Natural killer cell (primary cell): ENCODE measurements around the gene SIGLEC14. TPM values are rescaled to one million over a fixed set of nuclear protein-coding genes. Genes with fewer than 3 reads are reported as not detected.
"Not testable (repeated sequence)": the region's sequence is repeated elsewhere in the genome, so short reads cannot be mapped to it uniquely, and the experiment has no call there.

Experiments used
- ATAC-seq, 3 donors: fragments of 150-1000 bp in 2 of 3; fragments of 200-7000 bp in 1 of 3; cut with Tn5 transposase; 1 replicate in 1 of 3; 2 replicates in 2 of 3; pipeline ENCODE4 v1.10.0; 2021; ENCODE audit warnings: mild to moderate bottlenecking in 2 of 3, moderate library complexity in 2 of 3
- DNase-seq, 2 donors: peaks; one replicate each; pipeline versions ENCODE4 v3.0.0 to v3.0.0-alpha.2; 2013 to 2021; ENCODE audit warnings: mixed read lengths in 1 of 2
- H3K27ac ChIP-seq: one replicate; pipeline ENCODE4 v1.5.1; 2013; ENCODE audit warnings: mild to moderate bottlenecking, low read length
- H3K27me3 ChIP-seq: one replicate; pipeline ENCODE4 v1.6.1; 2013; ENCODE audit warnings: low read length; ENCODE audit not compliant: control insufficient read depth, insufficient read depth
- H3K36me3 ChIP-seq: one replicate; pipeline ENCODE4 v1.6.1; 2013; ENCODE audit warnings: low read length; ENCODE audit not compliant: control insufficient read depth, insufficient read depth
- H3K4me1 ChIP-seq: one replicate; pipeline ENCODE4 v1.6.1; 2013; ENCODE audit warnings: low read length; ENCODE audit not compliant: control insufficient read depth, insufficient read depth
- H3K4me3 ChIP-seq: one replicate; pipeline ENCODE4 v1.5.1; 2013; ENCODE audit warnings: low read length
- H3K9me3 ChIP-seq: one replicate; pipeline ENCODE4 v1.6.1; 2013; ENCODE audit warnings: low read length; ENCODE audit not compliant: control insufficient read depth, insufficient read depth
- H3K27ac Mint-ChIP-seq, 2 donors: one replicate each; pipeline ENCODE4 v1.8.0; 2022; ENCODE audit warnings: mild to moderate bottlenecking in 2 of 2, mixed read lengths in 2 of 2, moderate library complexity in 1 of 2
- H3K27me3 Mint-ChIP-seq, 2 donors: one replicate each; pipeline ENCODE4 v1.8.0; 2022; ENCODE audit warnings: low read depth in 2 of 2, mixed read lengths in 2 of 2
- H3K36me3 Mint-ChIP-seq: one replicate; pipeline ENCODE4 v1.8.0; 2022; ENCODE audit warnings: mixed read lengths
- H3K4me1 Mint-ChIP-seq, 2 donors: one replicate each; pipeline ENCODE4 v1.8.0; 2022; ENCODE audit warnings: mixed read lengths in 2 of 2
- H3K4me3 Mint-ChIP-seq: one replicate; pipeline ENCODE4 v1.8.0; 2022; ENCODE audit warnings: mild to moderate bottlenecking, moderate library complexity, mixed read lengths
- H3K9me3 Mint-ChIP-seq, 2 donors: one replicate each; pipeline ENCODE4 v1.8.0; 2022; ENCODE audit warnings: mixed read lengths in 2 of 2
- WGBS: methylation state at CpG from one replicate; pipeline ENCODE4 v1.1.7; 2013; ENCODE audit warnings: missing lambda C conversion rate; ENCODE audit not compliant: insufficient coverage; 5-methylcytosine and 5-hydroxymethylcytosine counted together
- intact Hi-C: fragments of 100-400 bp; cut with micrococcal nuclease; formaldehyde crosslinking; loops from one replicate; pipeline ENCODE4 v1.14.2; 2022
- total RNA-seq, 4 donors: library from RNA; stranded (reverse); fragments of 120-200 nt in 1 of 4; gene quantifications; one replicate each; pipeline versions ENCODE4 v1.2.3 to v1.2.4, GENCODE V29; 2013 to 2022
- TF ChIP-seq, protein P1 (sequence below): fragments of 200-600 bp; IDR thresholded peaks from one replicate; pipeline ENCODE4 v1.8.0; 2022; ENCODE audit warnings: antibody characterized with exemption

The SIGLEC14 gene, protein sequence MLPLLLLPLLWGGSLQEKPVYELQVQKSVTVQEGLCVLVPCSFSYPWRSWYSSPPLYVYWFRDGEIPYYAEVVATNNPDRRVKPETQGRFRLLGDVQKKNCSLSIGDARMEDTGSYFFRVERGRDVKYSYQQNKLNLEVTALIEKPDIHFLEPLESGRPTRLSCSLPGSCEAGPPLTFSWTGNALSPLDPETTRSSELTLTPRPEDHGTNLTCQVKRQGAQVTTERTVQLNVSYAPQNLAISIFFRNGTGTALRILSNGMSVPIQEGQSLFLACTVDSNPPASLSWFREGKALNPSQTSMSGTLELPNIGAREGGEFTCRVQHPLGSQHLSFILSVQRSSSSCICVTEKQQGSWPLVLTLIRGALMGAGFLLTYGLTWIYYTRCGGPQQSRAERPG
- 1 to 10 TPM; 2.7 to 4.9 (median 2.9) TPM for total RNA-seq
- total RNA-seq (2013), result 8.2 TPM

DNA sequence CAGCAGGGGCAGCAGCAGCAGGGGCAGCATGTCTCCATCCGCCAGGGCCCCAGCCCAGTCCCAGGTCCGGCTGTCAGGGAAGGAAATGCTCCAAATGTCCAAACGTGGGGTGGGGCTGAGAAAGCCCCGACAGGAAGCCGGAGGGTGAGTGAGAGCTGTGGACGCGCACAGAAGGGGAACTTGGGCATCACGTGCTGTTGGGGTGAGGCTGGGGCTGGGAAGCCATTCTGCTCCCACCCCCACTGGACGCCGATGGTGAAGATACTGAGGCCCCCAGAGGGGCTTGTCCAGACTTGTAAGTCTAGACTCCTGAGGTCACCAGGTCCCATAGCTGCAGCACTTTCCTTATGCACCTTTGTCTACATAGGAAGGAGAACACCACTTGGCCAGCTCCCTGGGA lies at the start of gene SIGLEC14:
Gene SIGLEC14 (minus strand): TSS at position 96 of the 400 bp plus-strand sequence. CDS start 66 bp downstream, at position 30.
- peak within 1 kb of the TSS; percentile 17 for H3K4me3 ChIP-seq
- H3K4me1 ChIP-seq, result peaks cover 23% of the 10 kb centered on the region
- H3K27ac ChIP-seq, result peak within 1 kb of the TSS; percentile 20
- not testable (repeated sequence) for H3K27ac Mint-ChIP-seq, DNase-seq, H3K27me3 ChIP-seq, H3K36me3 Mint-ChIP-seq, H3K36me3 ChIP-seq, H3K4me1 Mint-ChIP-seq, H3K4me3 Mint-ChIP-seq, H3K9me3 Mint-ChIP-seq, H3K9me3 ChIP-seq
- peaks cover 18 to 39% of the 10 kb centered on the region in 2 donors for H3K27me3 Mint-ChIP-seq
- 0% methylated on average over 6 of the region's 10 CpGs for whole genome bisulfite sequencing
- peak in 1 of 3 donors; percentile 37 for ATAC-seq
- intact Hi-C loops, result loop anchor here (2.0 kb wide), 1 partner anchor 18 kb away; no protein-coding TSS in a partner anchor

DNA sequence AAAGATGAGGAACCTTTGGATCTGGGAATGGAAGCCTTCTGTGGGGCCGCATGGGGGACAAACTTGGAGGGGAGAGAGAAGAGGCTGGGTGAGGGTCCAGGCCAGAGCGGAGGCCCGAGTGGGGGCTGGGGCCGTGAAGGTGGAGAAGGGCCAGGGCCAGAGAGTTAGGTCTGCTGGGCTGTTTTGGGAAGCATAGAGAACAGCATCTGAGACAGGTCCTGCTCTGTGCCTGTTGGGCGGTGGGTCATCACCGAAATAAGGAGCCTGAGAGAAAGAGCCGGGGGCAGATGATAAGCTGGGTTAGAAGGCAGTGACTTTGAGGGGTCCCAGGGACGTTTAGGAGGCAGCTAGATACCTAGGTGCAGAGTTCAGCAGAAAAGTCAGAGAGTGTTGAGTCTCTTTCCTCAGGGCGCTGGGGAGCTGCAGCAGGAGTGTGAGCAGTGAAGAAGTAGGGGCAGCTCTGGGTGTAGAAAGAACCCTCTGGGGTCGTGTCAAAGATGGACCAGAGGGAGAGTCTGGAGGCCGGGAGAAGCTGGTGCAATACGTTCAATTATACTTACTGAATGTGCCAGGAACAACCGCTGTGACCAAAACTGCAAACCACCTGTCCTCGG lies 49.2 kb upstream of the SIGLEC14 start:
- Mint-ChIP-seq H3K27ac (no peak overlapping the region), H3K27me3 (peaks cover 11 to 39% of the 10 kb centered on the region in 2 donors), H3K4me3 (no peak overlapping the region), H3K36me3 (no peaks in the 10 kb centered on the region), H3K4me1 (peaks cover 0 to 5% of the 10 kb centered on the region in 2 donors), H3K9me3 (no peaks in the 10 kb centered on the region)
- Histone ChIP-seq H3K27ac (no peak overlapping the region), H3K4me1 (peaks cover under 1% of the 10 kb centered on the region), H3K27me3 (peaks cover under 1% of the 10 kb centered on the region), H3K4me3 (no peak overlapping the region), H3K36me3 (no peaks in the 10 kb centered on the region), H3K9me3 (no peaks in the 10 kb centered on the region)
- 88% methylated on average over 14 of the region's 14 CpGs for WGBS
- no peak for ATAC-seq
- TF ChIP-seq, protein P1, sequence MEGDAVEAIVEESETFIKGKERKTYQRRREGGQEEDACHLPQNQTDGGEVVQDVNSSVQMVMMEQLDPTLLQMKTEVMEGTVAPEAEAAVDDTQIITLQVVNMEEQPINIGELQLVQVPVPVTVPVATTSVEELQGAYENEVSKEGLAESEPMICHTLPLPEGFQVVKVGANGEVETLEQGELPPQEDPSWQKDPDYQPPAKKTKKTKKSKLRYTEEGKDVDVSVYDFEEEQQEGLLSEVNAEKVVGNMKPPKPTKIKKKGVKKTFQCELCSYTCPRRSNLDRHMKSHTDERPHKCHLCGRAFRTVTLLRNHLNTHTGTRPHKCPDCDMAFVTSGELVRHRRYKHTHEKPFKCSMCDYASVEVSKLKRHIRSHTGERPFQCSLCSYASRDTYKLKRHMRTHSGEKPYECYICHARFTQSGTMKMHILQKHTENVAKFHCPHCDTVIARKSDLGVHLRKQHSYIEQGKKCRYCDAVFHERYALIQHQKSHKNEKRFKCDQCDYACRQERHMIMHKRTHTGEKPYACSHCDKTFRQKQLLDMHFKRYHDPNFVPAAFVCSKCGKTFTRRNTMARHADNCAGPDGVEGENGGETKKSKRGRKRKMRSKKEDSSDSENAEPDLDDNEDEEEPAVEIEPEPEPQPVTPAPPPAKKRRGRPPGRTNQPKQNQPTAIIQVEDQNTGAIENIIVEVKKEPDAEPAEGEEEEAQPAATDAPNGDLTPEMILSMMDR, result no peak
- DNase-seq, result no peak
- intact Hi-C loops, result no loop called here

DNA sequence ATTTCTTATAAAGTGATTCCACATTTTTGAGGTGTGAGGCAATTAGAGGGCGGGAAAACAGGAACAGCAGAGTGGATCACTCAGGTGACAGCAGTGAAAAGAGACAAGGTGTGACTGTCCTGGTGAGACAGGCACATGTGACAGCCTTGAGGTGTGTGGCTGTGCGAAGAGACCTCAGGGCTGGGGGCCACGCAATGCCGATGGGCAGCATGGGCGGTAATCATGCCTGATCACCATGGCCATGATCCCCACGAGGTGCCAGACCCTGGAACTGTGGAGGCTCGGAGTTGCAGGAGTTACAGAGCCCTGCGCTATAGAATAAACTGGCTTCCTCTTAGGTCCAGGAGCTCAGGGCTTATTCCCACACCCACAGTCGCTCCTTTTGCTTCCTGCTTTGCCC lies 48.5 kb upstream of the SIGLEC14 start:
- Mint-ChIP-seq H3K36me3 (no peaks in the 10 kb centered on the region), H3K27ac (no peak overlapping the region), H3K9me3 (no peaks in the 10 kb centered on the region), H3K27me3 (peaks cover 11 to 39% of the 10 kb centered on the region in 2 donors), H3K4me1 (peaks cover 0 to 8% of the 10 kb centered on the region in 2 donors), H3K4me3 (no peak overlapping the region)
- DNase-seq, result no peak
- Histone ChIP-seq H3K27ac (no peak overlapping the region), H3K4me1 (peaks cover 7% of the 10 kb centered on the region), H3K36me3 (no peaks in the 10 kb centered on the region), H3K4me3 (no peak overlapping the region), H3K9me3 (no peaks in the 10 kb centered on the region), H3K27me3 (peaks cover 7% of the 10 kb centered on the region)
- intact Hi-C loops, result no loop called here
- no peak for ATAC-seq
- TF ChIP-seq, protein P1, result no peak
- 87% methylated on average over 9 of the region's 9 CpGs for WGBS

DNA sequence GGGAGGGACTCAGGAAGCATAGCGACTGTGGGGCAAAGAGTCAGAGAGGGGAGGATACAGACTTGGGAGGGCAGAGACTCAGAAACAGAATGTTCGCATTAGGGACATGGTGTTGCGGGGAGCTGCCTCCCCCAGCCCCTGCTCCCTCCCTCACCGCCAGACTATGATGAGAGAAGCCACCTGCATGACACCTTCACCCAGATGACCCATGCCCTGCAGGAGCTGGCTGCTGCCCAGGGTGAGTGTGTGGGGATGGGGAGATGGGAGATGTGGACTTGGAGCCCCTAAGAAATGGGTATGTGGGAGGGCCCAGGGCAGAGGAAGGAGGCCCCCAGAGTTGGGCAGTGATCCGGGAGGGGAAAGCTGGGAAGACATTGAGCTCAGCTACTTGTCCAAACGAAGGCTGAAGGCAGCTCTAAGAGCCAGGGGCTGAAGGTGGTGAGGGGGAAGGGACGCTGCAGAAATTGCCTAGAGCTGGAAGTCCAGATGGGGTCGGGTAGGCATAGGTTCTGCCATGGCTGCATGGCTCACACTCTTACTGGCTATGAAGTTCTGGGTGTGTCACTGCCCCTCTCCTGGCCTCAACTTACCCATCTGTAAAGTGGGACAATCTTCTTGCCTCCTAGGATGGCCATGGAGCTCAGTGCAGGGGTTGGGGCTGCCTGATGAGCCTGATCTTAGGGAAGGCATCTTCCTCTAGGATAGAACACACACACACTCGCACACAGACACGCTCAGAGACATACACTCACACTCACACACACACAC lies 47.9 kb upstream of the SIGLEC14 start:
- Mint-ChIP-seq H3K27me3 (peaks cover 11 to 42% of the 10 kb centered on the region in 2 donors), H3K27ac (no peak overlapping the region), H3K4me1 (peaks cover 0 to 13% of the 10 kb centered on the region in 2 donors), H3K4me3 (no peak overlapping the region), H3K36me3 (no peaks in the 10 kb centered on the region), H3K9me3 (no peaks in the 10 kb centered on the region)
- intact Hi-C loops, result no loop called here
- Histone ChIP-seq H3K27ac (no peak overlapping the region), H3K4me1 (peaks cover 13% of the 10 kb centered on the region), H3K4me3 (no peak overlapping the region), H3K9me3 (no peaks in the 10 kb centered on the region), H3K27me3 (peaks cover 12% of the 10 kb centered on the region), H3K36me3 (no peaks in the 10 kb centered on the region)
- TF ChIP-seq, protein P1, result no peak
- 86% methylated on average over 9 of the region's 10 CpGs for WGBS
- DNase-seq (no peak), ATAC-seq (no peak)
